HEK293 (cell line): ENCODE data around the gene TMEM229B.

Experiments
- CTCF ChIA-PET: fragments of 350-600 bp; formaldehyde crosslinking; extraction: SDS; loops from one replicate; lab custom pipeline; 2021; ENCODE audit warnings: antibody characterized with exemption; lab: Yijun Ruan, JAX
- POLR2A ChIA-PET: fragments of 300-600 bp; formaldehyde crosslinking; extraction: SDS; loops from one replicate; lab custom pipeline; 2020; ENCODE audit warnings: antibody characterized with exemption, inconsistent platforms; lab: Yijun Ruan, JAX
- H3K27ac ChIP-seq: fragments of 200-500 bp; sonication (Bioruptor generic); 2 replicates; pipeline ENCODE4 v1.5.1; 2014; ENCODE audit warnings: low read depth, low read length, control low read depth, inconsistent platforms; ENCODE audit errors: extremely low read depth
- H3K36me3 ChIP-seq, 2 experiments: fragments of 200-500 bp in 1 of 2; sonication (Bioruptor generic) in 1 of 2; 1 replicate in 1 of 2; 2 replicates in 1 of 2; pipeline ENCODE4 v1.5.1; 2014 to 2017; ENCODE audit warnings: inconsistent platforms in 2 of 2, low read length in 2 of 2; ENCODE audit not compliant: control insufficient read depth in 2 of 2, insufficient read depth in 1 of 2
- H3K4me1 ChIP-seq: fragments of 200-500 bp; sonication (Bioruptor generic); 2 replicates; pipeline ENCODE4 v1.5.1; 2014; ENCODE audit warnings: mild to moderate bottlenecking, low read length, inconsistent platforms; ENCODE audit not compliant: control insufficient read depth, insufficient read depth
- H3K4me3 ChIP-seq: 2 replicates; pipeline ENCODE4 v1.5.1; 2011; ENCODE audit warnings: low read depth, mild to moderate bottlenecking, control low read depth, low read length, moderate library complexity
- H3K9me3 ChIP-seq: fragments of 200-500 bp; sonication (Bioruptor generic); 2 replicates; pipeline ENCODE4 v1.5.1; 2014; ENCODE audit warnings: low read depth, low read length, inconsistent platforms; ENCODE audit not compliant: control insufficient read depth, insufficient read depth
- EGR2 ChIP-seq: fragments of 450-650 bp; formaldehyde crosslinking; IDR thresholded peaks from 2 replicates; pipeline ENCODE4 v1.5.1; 2016; ENCODE audit warnings: low read depth, missing biosample characterization, missing genetic modification characterization
- HOXA7 ChIP-seq: sonication (generic); formaldehyde crosslinking; IDR thresholded peaks from 2 replicates; pipeline ENCODE4 v1.8.1; 2022; ENCODE audit warnings: missing genetic modification reagents, borderline replicate concordance
- HOXC10 ChIP-seq: sonication (generic); formaldehyde crosslinking; IDR thresholded peaks from 2 replicates; pipeline ENCODE4 v1.8.1; 2023; ENCODE audit warnings: mild to moderate bottlenecking, missing genetic modification reagents
- MZF1 ChIP-seq: fragments of 450-650 bp; formaldehyde crosslinking; IDR thresholded peaks from 2 replicates; pipeline ENCODE4 v1.5.1; 2017; ENCODE audit warnings: missing biosample characterization, missing genetic modification characterization, borderline replicate concordance
- PRDM4 ChIP-seq: fragments of 450-650 bp; formaldehyde crosslinking; IDR thresholded peaks from 2 replicates; pipeline ENCODE4 v1.5.1; 2017; ENCODE audit warnings: missing biosample characterization, missing genetic modification characterization
- ZBTB6 ChIP-seq: fragments of 450-650 bp; formaldehyde crosslinking; IDR thresholded peaks from 2 replicates; pipeline ENCODE4 v1.5.1; 2017; ENCODE audit warnings: missing biosample characterization, missing genetic modification characterization
- ZFHX2 ChIP-seq: fragments of 450-650 bp; formaldehyde crosslinking; conservative IDR thresholded peaks from 2 replicates; pipeline ENCODE4 v1.5.1; 2016; ENCODE audit warnings: missing biosample characterization, missing genetic modification characterization
- ZFP37 ChIP-seq: fragments of 450-650 bp; formaldehyde crosslinking; IDR thresholded peaks from 2 replicates; pipeline ENCODE4 v1.5.1; 2016; ENCODE audit warnings: missing biosample characterization, missing genetic modification characterization
- ZFP69B ChIP-seq: fragments of 450-650 bp; formaldehyde crosslinking; IDR thresholded peaks from 2 replicates; pipeline ENCODE4 v1.5.1; 2016; ENCODE audit warnings: missing biosample characterization, missing genetic modification characterization
- ZNF184 ChIP-seq: fragments of 450-650 bp; IDR thresholded peaks from 2 replicates; pipeline ENCODE4 v1.5.1; 2018; ENCODE audit warnings: missing biosample characterization, mild to moderate bottlenecking, missing genetic modification characterization
- ZNF19 ChIP-seq: fragments of 450-650 bp; formaldehyde crosslinking; IDR thresholded peaks from 2 replicates; pipeline ENCODE4; 2016; ENCODE audit warnings: missing biosample characterization, missing genetic modification characterization, low read depth
- ZNF2 ChIP-seq: fragments of 450-650 bp; formaldehyde crosslinking; IDR thresholded peaks from 2 replicates; pipeline ENCODE4 v1.5.1; 2016; ENCODE audit warnings: missing biosample characterization, missing genetic modification characterization
- ZNF214 ChIP-seq: fragments of 450-650 bp; formaldehyde crosslinking; IDR thresholded peaks from 2 replicates; pipeline ENCODE4 v1.5.1; 2017; ENCODE audit warnings: missing biosample characterization, mild to moderate bottlenecking, missing genetic modification characterization, borderline replicate concordance
- ZNF311 ChIP-seq: fragments of 450-650 bp; formaldehyde crosslinking; IDR thresholded peaks from 2 replicates; pipeline ENCODE4 v1.5.1; 2017; ENCODE audit warnings: missing biosample characterization, missing genetic modification characterization, borderline replicate concordance
- ZNF350 ChIP-seq: fragments of 450-650 bp; formaldehyde crosslinking; IDR thresholded peaks from 2 replicates; pipeline ENCODE4 v1.5.0; 2017; ENCODE audit warnings: missing biosample characterization, mild to moderate bottlenecking, missing genetic modification characterization
- ZNF394 ChIP-seq: fragments of 450-650 bp; formaldehyde crosslinking; IDR thresholded peaks from 2 replicates; pipeline ENCODE4 v1.5.1; 2016; ENCODE audit warnings: missing biosample characterization, missing genetic modification characterization, mild to moderate bottlenecking, moderate library complexity, borderline replicate concordance
- ZNF404 ChIP-seq: fragments of 450-650 bp; formaldehyde crosslinking; IDR thresholded peaks from 2 replicates; pipeline ENCODE4 v1.5.1; 2017; ENCODE audit warnings: missing biosample characterization, missing genetic modification characterization
- ZNF426 ChIP-seq: fragments of 450-650 bp; formaldehyde crosslinking; IDR thresholded peaks from 2 replicates; pipeline ENCODE4 v1.5.1; 2017; ENCODE audit warnings: missing biosample characterization, missing genetic modification characterization, mild to moderate bottlenecking, inconsistent platforms, moderate library complexity
- ZNF521 ChIP-seq: fragments of 450-650 bp; formaldehyde crosslinking; IDR thresholded peaks from 2 replicates; pipeline ENCODE4 v1.5.1; 2017; ENCODE audit warnings: missing biosample characterization, mild to moderate bottlenecking, missing genetic modification characterization
- ZNF571 ChIP-seq: fragments of 450-650 bp; formaldehyde crosslinking; IDR thresholded peaks from 2 replicates; pipeline ENCODE4 v1.5.0; 2017; ENCODE audit warnings: missing biosample characterization, missing genetic modification characterization
- ZNF704 ChIP-seq: fragments of 450-650 bp; formaldehyde crosslinking; IDR thresholded peaks from 2 replicates; pipeline ENCODE4 v1.5.1; 2016; ENCODE audit warnings: missing biosample characterization, missing genetic modification characterization
- ZNF785 ChIP-seq: fragments of 450-650 bp; formaldehyde crosslinking; IDR thresholded peaks from 2 replicates; pipeline ENCODE4 v1.5.1; 2016; ENCODE audit warnings: missing biosample characterization, missing genetic modification characterization
- ZSCAN30 ChIP-seq: fragments of 450-650 bp; IDR thresholded peaks from 2 replicates; pipeline ENCODE4 v1.5.1; 2018; ENCODE audit warnings: missing biosample characterization, mild to moderate bottlenecking, missing genetic modification characterization, moderate library complexity

Gene TMEM229B

GRCh38 chr14:67473290-67474082, 15.0 kb downstream of the TMEM229B start:
- ChIA-PET POLR2A (no interaction called here), CTCF (no interaction called here)
- Histone ChIP-seq H3K9me3 (no peaks in the 10 kb centered on the region), H3K4me3 (no peak overlapping the region), H3K36me3 (no peaks in the 10 kb centered on the region), H3K27ac (no peak overlapping the region), H3K4me1 (no peaks in the 10 kb centered on the region)
- TF ChIP-seq ZNF350: no peak
- TF ChIP-seq ZNF571 (tag by site-specific recombination): no peak
- no peak for TF ChIP-seq ZNF394 (tag by site-specific recombination)
- TF ChIP-seq ZNF785 (tag by site-specific recombination): no peak
- no peak for TF ChIP-seq ZNF19 (tag by site-specific recombination)
- no peak for TF ChIP-seq ZNF311 (tag by site-specific recombination)

GRCh38 chr14:67472726-67473125, 15.8 kb downstream of the TMEM229B start:
- TF ChIP-seq ZNF214 (tag by site-specific recombination) (no peak), HOXC10 (CRISPR knock-in tag) (no peak), ZFP69B (tag by site-specific recombination) (no peak), ZFHX2 (tag by site-specific recombination) (no peak), PRDM4 (tag by site-specific recombination) (no peak), ZNF19 (tag by site-specific recombination) (no peak), HOXA7 (no peak), ZNF404 (no peak), MZF1 (tag by site-specific recombination) (no peak), ZNF704 (tag by site-specific recombination) (no peak), ZNF521 (tag by site-specific recombination) (no peak)
- POLR2A ChIA-PET: no interaction called here
- Histone ChIP-seq H3K27ac (no peak overlapping the region), H3K4me3 (no peak overlapping the region), H3K4me1 (no peaks in the 10 kb centered on the region), H3K9me3 (no peaks in the 10 kb centered on the region), H3K36me3 (no peaks in the 10 kb centered on the region)
- CTCF ChIA-PET: no interaction called here

- no peak overlapping the region for H3K27ac ChIP-seq
- H3K4me1 ChIP-seq: no peaks in the 10 kb centered on the region
- no peaks in the 10 kb centered on the region for H3K36me3 ChIP-seq
- H3K4me3 ChIP-seq: no peak overlapping the region
- TF ChIP-seq ZNF426 (tag by site-specific recombination): no peak
- no peak for TF ChIP-seq ZFP37 (tag by site-specific recombination)
- TF ChIP-seq EGR2 (tag by site-specific recombination): no peak
- TF ChIP-seq ZNF2 (tag by site-specific recombination): no peak
- no peak for TF ChIP-seq ZSCAN30
- no peak for TF ChIP-seq ZNF184 (tag by site-specific recombination)
- TF ChIP-seq ZBTB6 (tag by site-specific recombination): no peak
- no peak for TF ChIP-seq ZNF704 (tag by site-specific recombination)
- CTCF ChIA-PET: no interaction called here
- H3K9me3 ChIP-seq: no peaks in the 10 kb centered on the region
- POLR2A ChIA-PET: no interaction called here
These were observed 18.6 kb downstream of the TMEM229B start for GRCh38 chr14:67469954-67470353.
